ENCODE data around the gene S100A16.

DNA sequence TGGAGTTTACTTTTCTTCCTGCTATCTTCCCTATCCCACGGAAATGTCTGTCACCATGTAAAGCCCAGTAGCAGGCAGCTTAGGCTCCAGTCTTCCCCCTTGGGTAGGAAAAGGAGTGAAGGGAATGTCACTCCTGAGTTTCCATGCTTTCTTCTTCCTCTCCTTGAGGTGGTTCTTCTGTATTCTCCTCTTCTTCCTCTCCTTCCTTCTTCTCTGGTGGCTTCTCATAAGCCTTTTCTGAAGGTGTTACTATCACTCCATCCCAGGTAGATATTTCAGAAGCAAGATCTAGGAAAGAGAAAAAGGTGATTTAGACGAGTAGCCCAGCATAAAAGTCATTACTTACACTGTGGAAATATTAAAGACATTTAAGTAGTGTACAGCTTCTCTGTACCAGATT, 49.3 kb upstream of the S100A16 start:
- no peak for TF ChIP-seq CHD1 (IDR thresholded peaks at IDR 0.05; ENCODE audit: low read length)
- TF ChIP-seq, protein P1, sequence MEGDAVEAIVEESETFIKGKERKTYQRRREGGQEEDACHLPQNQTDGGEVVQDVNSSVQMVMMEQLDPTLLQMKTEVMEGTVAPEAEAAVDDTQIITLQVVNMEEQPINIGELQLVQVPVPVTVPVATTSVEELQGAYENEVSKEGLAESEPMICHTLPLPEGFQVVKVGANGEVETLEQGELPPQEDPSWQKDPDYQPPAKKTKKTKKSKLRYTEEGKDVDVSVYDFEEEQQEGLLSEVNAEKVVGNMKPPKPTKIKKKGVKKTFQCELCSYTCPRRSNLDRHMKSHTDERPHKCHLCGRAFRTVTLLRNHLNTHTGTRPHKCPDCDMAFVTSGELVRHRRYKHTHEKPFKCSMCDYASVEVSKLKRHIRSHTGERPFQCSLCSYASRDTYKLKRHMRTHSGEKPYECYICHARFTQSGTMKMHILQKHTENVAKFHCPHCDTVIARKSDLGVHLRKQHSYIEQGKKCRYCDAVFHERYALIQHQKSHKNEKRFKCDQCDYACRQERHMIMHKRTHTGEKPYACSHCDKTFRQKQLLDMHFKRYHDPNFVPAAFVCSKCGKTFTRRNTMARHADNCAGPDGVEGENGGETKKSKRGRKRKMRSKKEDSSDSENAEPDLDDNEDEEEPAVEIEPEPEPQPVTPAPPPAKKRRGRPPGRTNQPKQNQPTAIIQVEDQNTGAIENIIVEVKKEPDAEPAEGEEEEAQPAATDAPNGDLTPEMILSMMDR (IDR thresholded peaks at IDR 0.05 in 2 of 3, conservative IDR thresholded peaks at IDR 0.05 in 1 of 3; ENCODE audit: insufficient read depth in 2 of 3, low read depth in 1 of 3, low read length in 3 of 3): no peak
- TF ChIP-seq, protein P2, sequence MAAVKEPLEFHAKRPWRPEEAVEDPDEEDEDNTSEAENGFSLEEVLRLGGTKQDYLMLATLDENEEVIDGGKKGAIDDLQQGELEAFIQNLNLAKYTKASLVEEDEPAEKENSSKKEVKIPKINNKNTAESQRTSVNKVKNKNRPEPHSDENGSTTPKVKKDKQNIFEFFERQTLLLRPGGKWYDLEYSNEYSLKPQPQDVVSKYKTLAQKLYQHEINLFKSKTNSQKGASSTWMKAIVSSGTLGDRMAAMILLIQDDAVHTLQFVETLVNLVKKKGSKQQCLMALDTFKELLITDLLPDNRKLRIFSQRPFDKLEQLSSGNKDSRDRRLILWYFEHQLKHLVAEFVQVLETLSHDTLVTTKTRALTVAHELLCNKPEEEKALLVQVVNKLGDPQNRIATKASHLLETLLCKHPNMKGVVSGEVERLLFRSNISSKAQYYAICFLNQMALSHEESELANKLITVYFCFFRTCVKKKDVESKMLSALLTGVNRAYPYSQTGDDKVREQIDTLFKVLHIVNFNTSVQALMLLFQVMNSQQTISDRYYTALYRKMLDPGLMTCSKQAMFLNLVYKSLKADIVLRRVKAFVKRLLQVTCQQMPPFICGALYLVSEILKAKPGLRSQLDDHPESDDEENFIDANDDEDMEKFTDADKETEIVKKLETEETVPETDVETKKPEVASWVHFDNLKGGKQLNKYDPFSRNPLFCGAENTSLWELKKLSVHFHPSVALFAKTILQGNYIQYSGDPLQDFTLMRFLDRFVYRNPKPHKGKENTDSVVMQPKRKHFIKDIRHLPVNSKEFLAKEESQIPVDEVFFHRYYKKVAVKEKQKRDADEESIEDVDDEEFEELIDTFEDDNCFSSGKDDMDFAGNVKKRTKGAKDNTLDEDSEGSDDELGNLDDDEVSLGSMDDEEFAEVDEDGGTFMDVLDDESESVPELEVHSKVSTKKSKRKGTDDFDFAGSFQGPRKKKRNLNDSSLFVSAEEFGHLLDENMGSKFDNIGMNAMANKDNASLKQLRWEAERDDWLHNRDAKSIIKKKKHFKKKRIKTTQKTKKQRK (IDR thresholded peaks at IDR 0.05; ENCODE audit: borderline replicate concordance, low read depth, low read length): no peak
- TF ChIP-seq RAD21 (CRISPR knock-in tag; conservative IDR thresholded peaks at IDR 0.05 in 1 of 2, IDR thresholded peaks at IDR 0.05 in 1 of 2): no peak
- no peak for TF ChIP-seq STAT5A (IDR thresholded peaks at IDR 0.05; ENCODE audit: borderline replicate concordance, low read length)
- TF ChIP-seq POLR2AphosphoS5 (IDR thresholded peaks at IDR 0.05; ENCODE audit: control insufficient read depth, insufficient read depth, low read depth, low read length): no peak
- TF ChIP-seq ZNF24 (IDR thresholded peaks at IDR 0.05): no peak
- TF ChIP-seq, protein P3, sequence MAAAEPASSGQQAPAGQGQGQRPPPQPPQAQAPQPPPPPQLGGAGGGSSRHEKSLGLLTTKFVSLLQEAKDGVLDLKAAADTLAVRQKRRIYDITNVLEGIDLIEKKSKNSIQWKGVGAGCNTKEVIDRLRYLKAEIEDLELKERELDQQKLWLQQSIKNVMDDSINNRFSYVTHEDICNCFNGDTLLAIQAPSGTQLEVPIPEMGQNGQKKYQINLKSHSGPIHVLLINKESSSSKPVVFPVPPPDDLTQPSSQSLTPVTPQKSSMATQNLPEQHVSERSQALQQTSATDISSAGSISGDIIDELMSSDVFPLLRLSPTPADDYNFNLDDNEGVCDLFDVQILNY (CRISPR knock-in tag; IDR thresholded peaks at IDR 0.05): no peak
- TF ChIP-seq CREB1 (IDR thresholded peaks at IDR 0.05): no peak
- no peak for TF ChIP-seq CREB1 (CRISPR knock-in tag; IDR thresholded peaks at IDR 0.05)
- no peak for TF ChIP-seq KDM4B (IDR thresholded peaks at IDR 0.05; ENCODE audit: borderline replicate concordance in 2 of 2, low read depth in 1 of 2)
- TF ChIP-seq MEF2D (tag; conservative IDR thresholded peaks at IDR 0.05; ENCODE audit: low read depth): no peak
- no peak for TF ChIP-seq ZNF121 (CRISPR knock-in tag; conservative IDR thresholded peaks at IDR 0.05)

Data from K562 (cell line).